HepG2 (cell line): ENCODE measurements around the gene ALG8. TPM values are rescaled to one million over a fixed set of nuclear protein-coding genes. Genes with fewer than 3 reads are reported as not detected.

Source experiments
- ATF3 ChIP-seq: sonication (generic); formaldehyde crosslinking; IDR thresholded peaks from 2 replicates; pipeline ENCODE4 v1.4.0; 2020; ENCODE audit warnings: missing genetic modification reagents
- CCDC6 ChIP-seq: sonication (generic); formaldehyde crosslinking; IDR thresholded peaks from 2 replicates; pipeline ENCODE4 v1.8.1; 2022; ENCODE audit warnings: mild to moderate bottlenecking, missing genetic modification reagents, moderate library complexity
- CREB1 ChIP-seq, 2 experiments: fragments of 450-650 bp in 1 of 2; IDR thresholded peaks; 2 replicates each; pipeline ENCODE4 v1.6.1; 2016 to 2017; ENCODE audit warnings: control low read depth in 1 of 2, mild to moderate bottlenecking in 1 of 2, missing compliant biosample characterization in 1 of 2, missing genetic modification characterization in 1 of 2
- ETV5 ChIP-seq: IDR thresholded peaks from 2 replicates; pipeline ENCODE4 v1.6.1; 2018; ENCODE audit warnings: missing biosample characterization, missing genetic modification reagents, inconsistent platforms, borderline replicate concordance
- ETV6 ChIP-seq: sonication (generic); formaldehyde crosslinking; conservative IDR thresholded peaks from 2 replicates; pipeline ENCODE4 v1.4.0; 2020; ENCODE audit warnings: missing genetic modification reagents
- FOSL2 ChIP-seq: sonication (generic); formaldehyde crosslinking; IDR thresholded peaks from 2 replicates; pipeline ENCODE4 v1.4.0; 2020; ENCODE audit warnings: missing genetic modification reagents
- FUBP1 ChIP-seq: sonication (generic); formaldehyde crosslinking; IDR thresholded peaks from 2 replicates; pipeline ENCODE4 v1.5.1; 2020; ENCODE audit warnings: missing genetic modification reagents, mild to moderate bottlenecking, borderline replicate concordance
- ISL2 ChIP-seq: sonication (generic); formaldehyde crosslinking; IDR thresholded peaks from 2 replicates; pipeline ENCODE4 v1.5.0; 2020; ENCODE audit warnings: missing genetic modification reagents
- JUND ChIP-seq: sonication (generic); formaldehyde crosslinking; IDR thresholded peaks from 2 replicates; pipeline ENCODE4 v1.8.0; 2022; ENCODE audit warnings: mild to moderate bottlenecking, missing genetic modification reagents
- MIXL1 ChIP-seq: IDR thresholded peaks from 2 replicates; pipeline ENCODE4 v1.6.1; 2016
- PAXIP1 ChIP-seq: sonication (generic); formaldehyde crosslinking; conservative IDR thresholded peaks from 2 replicates; pipeline ENCODE4 v1.4.0; 2020; ENCODE audit warnings: mild to moderate bottlenecking, missing genetic modification reagents, moderate library complexity
- PPARG ChIP-seq: conservative IDR thresholded peaks from 2 replicates; pipeline ENCODE4 v1.6.1; 2016; ENCODE audit warnings: missing biosample characterization, missing genetic modification reagents
- PTBP1 ChIP-seq: fragments of 200-400 bp; formaldehyde crosslinking; IDR thresholded peaks from 2 replicates; pipeline ENCODE4 v1.6.1; 2018; ENCODE audit warnings: low read length, low read depth; ENCODE audit not compliant: poor library complexity, severe bottlenecking
- SAP130 ChIP-seq: IDR thresholded peaks from 2 replicates; pipeline ENCODE4 v1.6.1; 2016; ENCODE audit warnings: low read depth
- TCF12 ChIP-seq, 2 experiments: fragments of 450-650 bp in 1 of 2; sonication (generic) in 1 of 2; formaldehyde crosslinking in 1 of 2; IDR thresholded peaks; 2 replicates each; pipeline versions ENCODE4 v1.6.1 to v1.8.0; 2017 to 2022; ENCODE audit warnings: antibody characterized with exemption in 1 of 2, mild to moderate bottlenecking in 1 of 2, missing genetic modification reagents in 1 of 2, moderate library complexity in 1 of 2
- ZBTB33 ChIP-seq: sonication (generic); formaldehyde crosslinking; IDR thresholded peaks from 2 replicates; pipeline ENCODE4 v1.4.0; 2020; ENCODE audit warnings: missing genetic modification reagents
- ZFX ChIP-seq: sonication (generic); formaldehyde crosslinking; IDR thresholded peaks from 2 replicates; pipeline ENCODE4 v1.4.0; 2020; ENCODE audit warnings: mild to moderate bottlenecking, low read depth, missing genetic modification reagents, moderate library complexity
- ZFY ChIP-seq: sonication (generic); formaldehyde crosslinking; IDR thresholded peaks from 2 replicates; pipeline ENCODE4 v1.4.0; 2020; ENCODE audit warnings: missing genetic modification reagents
- ZNF513 ChIP-seq: sonication (generic); formaldehyde crosslinking; conservative IDR thresholded peaks from 2 replicates; pipeline ENCODE4 v1.5.0; 2020; ENCODE audit warnings: missing genetic modification reagents
- ZNF749 ChIP-seq: sonication (generic); formaldehyde crosslinking; IDR thresholded peaks from 2 replicates; pipeline ENCODE4 v1.8.0; 2022; ENCODE audit warnings: mild to moderate bottlenecking, missing genetic modification reagents, moderate library complexity, borderline replicate concordance
- ZNF850 ChIP-seq: sonication (generic); formaldehyde crosslinking; conservative IDR thresholded peaks from 2 replicates; pipeline ENCODE4 v1.9.0; 2021; ENCODE audit warnings: mild to moderate bottlenecking, missing genetic modification reagents
- polyA plus RNA-seq, 8 experiments: library from polyadenylated mRNA; depleted of rRNA in 3 of 8; stranded (reverse) in 7 of 8; unstranded in 1 of 8; fragments of >200 nt; fragmentation: Illumina TruSeq in 4 of 8; extraction: Trizol in 4 of 8; gene quantifications; 2 replicates each; pipeline versions ENCODE4 v1.2.1 to v1.2.3, GENCODE V29; 2011 to 2016; ENCODE audit warnings: low read depth in 4 of 8, missing spikeins in 1 of 8, mixed read lengths in 1 of 8; ENCODE audit not compliant: insufficient read depth in 1 of 8
- total RNA-seq, 5 experiments: library from RNA; depleted of rRNA; stranded (reverse); fragments of >200 nt; fragmentation: Illumina TruSeq; extraction: Trizol; gene quantifications; 2 replicates each; pipeline ENCODE4 v1.2.3, GENCODE V29; 2016; ENCODE audit warnings: low read depth in 1 of 5

ALG8 gene
- total and polyA plus RNA-seq, 2 of the 13 experiments (the other 11 are each of a cell fraction or from before 2014, with no cell fraction given): 75.8 to 88.0 TPM

- no peak for TF ChIP-seq FUBP1 (CRISPR knock-in tag)
- TF ChIP-seq JUND (CRISPR knock-in tag): peak; percentile 36; the same call in 1 of the 2 replicates
- peak; percentile 91 for TF ChIP-seq ETV6 (CRISPR knock-in tag)
- no peak for TF ChIP-seq TCF12 (IDR thresholded peaks at IDR 0.05)
- TF ChIP-seq TCF12 (CRISPR knock-in tag; IDR thresholded peaks at IDR 0.05): no peak
- TF ChIP-seq ZBTB33 (CRISPR knock-in tag): peak; percentile 15; the same call in 1 of the 2 replicates
- TF ChIP-seq ISL2 (CRISPR knock-in tag): 0 out of 2 replicates have a peak, but pooled peaks have one; percentile 19
- 0 out of 2 replicates have a peak, but pooled peaks have one; percentile 22 for TF ChIP-seq PPARG (CRISPR knock-in tag)
- no peak for TF ChIP-seq ZNF850
- peak; percentile 83 for TF ChIP-seq ATF3 (CRISPR knock-in tag)
- TF ChIP-seq ZFY: peak; percentile 41; the same call in 1 of the 2 replicates
- TF ChIP-seq CCDC6 (CRISPR knock-in tag): no peak
- TF ChIP-seq ZFX (CRISPR knock-in tag): peak; percentile 48; the same call in 1 of the 2 replicates
- TF ChIP-seq FOSL2 (CRISPR knock-in tag): peak; percentile 85
- no peak for TF ChIP-seq CREB1 (IDR thresholded peaks at IDR 0.05)
- TF ChIP-seq CREB1 (CRISPR knock-in tag; IDR thresholded peaks at IDR 0.05): no peak
- TF ChIP-seq MIXL1 (CRISPR knock-in tag): 0 out of 2 replicates have a peak, but pooled peaks have one; percentile 16
- TF ChIP-seq ZNF513 (CRISPR knock-in tag): no peak
- no peak for TF ChIP-seq ZNF749 (CRISPR knock-in tag)
- TF ChIP-seq SAP130 (CRISPR knock-in tag): peak; percentile 32; the same call in 1 of the 2 replicates
- TF ChIP-seq ETV5 (CRISPR knock-in tag): peak; percentile 83
- TF ChIP-seq PTBP1: no peak
- TF ChIP-seq PAXIP1 (CRISPR knock-in tag): peak; percentile 54; the same call in 1 of the 2 replicates
These were observed 67.0 kb downstream of the ALG8 start (continued) for GRCh38 chr11:78072455-78072854.
